Thyroid gland (tissue), 4 donors: Measurements from ENCODE around the gene TH. TPM values are rescaled to one million over a fixed set of nuclear protein-coding genes. Genes with fewer than 3 reads are reported as not detected.

Experiments used
- DNase-seq, 2 donors: peaks; one replicate each; pipeline ENCODE4 v3.0.0-alpha.2; 2019
- H3K27ac ChIP-seq, 3 donors: fragments of 200-600 bp; sonication (generic); 1 replicate in 2 of 3; 2 replicates in 1 of 3; pipeline ENCODE4 v1.5.1; 2016 to 2019; ENCODE audit warnings: mild to moderate bottlenecking in 1 of 3, moderate library complexity in 1 of 3
- H3K27me3 ChIP-seq: fragments of 200-600 bp; sonication (generic); one replicate; pipeline ENCODE4 v1.5.1; 2019
- H3K36me3 ChIP-seq, 2 donors: fragments of 200-600 bp; sonication (generic); one replicate each; pipeline ENCODE4 v1.5.1; 2016 to 2019
- H3K4me1 ChIP-seq, 2 donors: fragments of 200-600 bp; sonication (generic); one replicate each; pipeline ENCODE4 v1.5.1; 2017 to 2019
- H3K4me3 ChIP-seq, 3 donors: fragments of 200-600 bp; sonication (generic); replicated peaks in 1 of 3; 1 replicate in 2 of 3; 2 replicates in 1 of 3; pipeline ENCODE4 v1.5.1; 2016; ENCODE audit warnings: mild to moderate bottlenecking in 1 of 3
- H3K9me3 ChIP-seq: fragments of 200-600 bp; sonication (generic); one replicate; pipeline ENCODE4 v1.5.1; 2017
- POLR2A ChIP-seq, 2 donors: fragments of 450-650 bp; IDR thresholded peaks; one replicate each; pipeline ENCODE4 v1.6.1; 2017; ENCODE audit warnings: antibody characterized with exemption in 2 of 2, mild to moderate bottlenecking in 2 of 2, moderate library complexity in 1 of 2
- WGBS, 2 donors: methylation state at CpG; one replicate each; pipeline ENCODE4 v1.1.5; 2017; 5-methylcytosine and 5-hydroxymethylcytosine counted together
- intact Hi-C: fragments of 100-400 bp; cut with DNase I; formaldehyde crosslinking; loops from one replicate; pipeline ENCODE4 v1.15.1; 2023
- total RNA-seq, 4 donors: library from RNA; depleted of rRNA; stranded (reverse); fragments of >200 nt; gene quantifications; one replicate each; pipeline ENCODE4 v1.2.3, GENCODE V29; 2016
- TF ChIP-seq, protein P1 (sequence below), 6 experiments: fragments of 200-600 bp in 3 of 6; fragments of 450-650 bp in 3 of 6; sonication (generic) in 3 of 6; IDR thresholded peaks; one replicate each; pipeline ENCODE4 v1.5.1; 2016 to 2019; ENCODE audit warnings: antibody characterized with exemption in 6 of 6, mild to moderate bottlenecking in 2 of 6, inconsistent platforms in 1 of 6, moderate library complexity in 1 of 6

TH gene
- total RNA-seq, 4 donors from 2014 or later = not detected

DNA sequence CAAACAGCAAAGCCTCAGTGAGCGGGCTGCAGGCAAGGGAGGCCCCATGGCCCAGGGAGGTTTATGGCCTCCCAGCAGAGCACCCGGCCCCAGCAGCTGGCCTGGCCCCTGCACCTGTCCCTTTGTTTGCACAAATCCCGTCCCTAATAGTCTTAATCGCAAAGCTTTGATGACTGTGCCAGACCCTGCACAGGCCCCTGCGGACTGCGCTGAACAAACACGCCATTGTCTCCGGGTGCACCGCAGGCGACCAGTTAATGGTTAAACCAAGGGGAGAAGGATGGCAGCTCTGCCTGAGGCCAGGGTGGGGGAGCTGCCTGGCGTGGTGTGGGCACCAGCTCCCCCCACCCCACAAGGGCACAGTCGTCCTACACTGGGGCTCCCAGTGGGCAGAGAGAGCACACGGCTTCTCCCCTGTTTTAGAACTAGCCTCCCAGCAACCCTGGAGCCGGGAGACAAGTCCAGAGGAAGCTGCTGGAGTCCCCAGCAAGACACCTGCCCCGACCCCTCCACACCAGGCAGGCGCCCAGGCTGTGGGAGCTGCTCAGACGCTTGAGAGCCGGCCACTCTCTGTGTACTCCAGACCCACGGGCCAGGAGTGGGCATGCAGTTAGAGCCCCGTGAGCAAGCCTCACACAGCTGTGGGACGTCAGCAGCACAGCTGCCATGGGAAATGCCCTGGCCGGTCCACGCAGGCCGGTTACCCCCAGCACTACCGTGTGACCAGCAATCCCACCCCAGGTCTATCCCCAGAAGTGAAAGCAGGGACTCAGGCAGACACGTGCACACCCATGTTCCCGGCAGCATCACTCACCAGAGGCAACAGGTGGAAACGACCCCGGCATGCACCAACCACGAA is 39.7 kb upstream of the TH start:
- Histone ChIP-seq H3K27ac (no peak overlapping the region), H3K4me1 (peaks cover 10 to 15% of the 10 kb centered on the region in 2 donors), H3K36me3 (no peaks in the 10 kb centered on the region), H3K4me3 (no peak overlapping the region), H3K27me3 (no peaks in the 10 kb centered on the region), H3K9me3 (no peaks in the 10 kb centered on the region)
- intact Hi-C loops = no loop called here
- DNase-seq = no peak
- 80 to 90% methylated on average over 2 to 22 of the region's 30 CpGs for WGBS, 2 donors
- TF ChIP-seq POLR2A (IDR thresholded peaks at IDR 0.05) = no peak
- TF ChIP-seq, protein P1, sequence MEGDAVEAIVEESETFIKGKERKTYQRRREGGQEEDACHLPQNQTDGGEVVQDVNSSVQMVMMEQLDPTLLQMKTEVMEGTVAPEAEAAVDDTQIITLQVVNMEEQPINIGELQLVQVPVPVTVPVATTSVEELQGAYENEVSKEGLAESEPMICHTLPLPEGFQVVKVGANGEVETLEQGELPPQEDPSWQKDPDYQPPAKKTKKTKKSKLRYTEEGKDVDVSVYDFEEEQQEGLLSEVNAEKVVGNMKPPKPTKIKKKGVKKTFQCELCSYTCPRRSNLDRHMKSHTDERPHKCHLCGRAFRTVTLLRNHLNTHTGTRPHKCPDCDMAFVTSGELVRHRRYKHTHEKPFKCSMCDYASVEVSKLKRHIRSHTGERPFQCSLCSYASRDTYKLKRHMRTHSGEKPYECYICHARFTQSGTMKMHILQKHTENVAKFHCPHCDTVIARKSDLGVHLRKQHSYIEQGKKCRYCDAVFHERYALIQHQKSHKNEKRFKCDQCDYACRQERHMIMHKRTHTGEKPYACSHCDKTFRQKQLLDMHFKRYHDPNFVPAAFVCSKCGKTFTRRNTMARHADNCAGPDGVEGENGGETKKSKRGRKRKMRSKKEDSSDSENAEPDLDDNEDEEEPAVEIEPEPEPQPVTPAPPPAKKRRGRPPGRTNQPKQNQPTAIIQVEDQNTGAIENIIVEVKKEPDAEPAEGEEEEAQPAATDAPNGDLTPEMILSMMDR (IDR thresholded peaks at IDR 0.05) = no peak

DNA sequence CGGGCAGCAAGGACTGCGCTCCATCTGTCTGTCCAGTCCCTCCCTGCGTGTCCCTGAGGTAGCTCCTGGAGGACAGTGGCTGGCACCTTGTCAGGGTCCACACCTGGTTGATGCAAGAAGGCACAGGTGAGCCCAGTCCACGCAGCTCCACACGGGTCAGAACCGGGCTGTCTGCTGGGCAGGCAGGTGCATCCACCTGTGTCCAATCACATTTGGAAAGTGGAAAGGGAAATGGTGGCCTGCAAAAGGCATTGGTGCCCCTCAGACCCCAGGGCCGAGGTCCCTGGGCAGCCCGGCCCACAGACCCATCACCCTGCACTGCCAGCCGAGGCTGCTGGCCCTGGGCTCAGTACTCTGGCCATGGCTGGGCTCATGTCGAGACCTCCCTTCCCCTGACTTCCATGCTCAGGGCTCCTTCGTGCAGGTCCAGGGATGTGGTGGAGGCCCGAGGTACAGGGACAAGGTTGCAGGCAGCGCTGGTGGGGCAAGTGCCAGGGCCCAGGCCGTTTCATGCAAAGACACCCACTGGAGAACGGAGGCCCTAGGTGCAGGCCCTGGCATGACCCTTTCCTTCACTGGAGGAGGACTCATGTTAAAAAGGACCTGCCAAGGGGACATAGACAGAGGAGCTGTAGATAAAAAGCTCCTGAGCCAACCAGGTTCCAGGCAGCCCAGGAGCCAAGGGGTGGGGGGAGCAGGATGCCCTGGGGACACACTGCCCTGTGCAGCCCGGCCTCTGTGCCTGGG is 38.9 kb upstream of the TH start:
- H3K27ac ChIP-seq = no peak overlapping the region
- H3K4me1 ChIP-seq = peaks cover 10 to 15% of the 10 kb centered on the region in 2 donors
- no peak overlapping the region for H3K4me3 ChIP-seq
- no peaks in the 10 kb centered on the region for H3K27me3 ChIP-seq
- H3K9me3 ChIP-seq = no peaks in the 10 kb centered on the region
- TF ChIP-seq, protein P1 (IDR thresholded peaks at IDR 0.05) = no peak
- no peak for TF ChIP-seq POLR2A (IDR thresholded peaks at IDR 0.05)
- DNase-seq = no peak
- no peaks in the 10 kb centered on the region for H3K36me3 ChIP-seq
- intact Hi-C loops = no loop called here
- 75 to 80% methylated on average over 15 to 16 of the region's 16 CpGs for WGBS, 2 donors

DNA sequence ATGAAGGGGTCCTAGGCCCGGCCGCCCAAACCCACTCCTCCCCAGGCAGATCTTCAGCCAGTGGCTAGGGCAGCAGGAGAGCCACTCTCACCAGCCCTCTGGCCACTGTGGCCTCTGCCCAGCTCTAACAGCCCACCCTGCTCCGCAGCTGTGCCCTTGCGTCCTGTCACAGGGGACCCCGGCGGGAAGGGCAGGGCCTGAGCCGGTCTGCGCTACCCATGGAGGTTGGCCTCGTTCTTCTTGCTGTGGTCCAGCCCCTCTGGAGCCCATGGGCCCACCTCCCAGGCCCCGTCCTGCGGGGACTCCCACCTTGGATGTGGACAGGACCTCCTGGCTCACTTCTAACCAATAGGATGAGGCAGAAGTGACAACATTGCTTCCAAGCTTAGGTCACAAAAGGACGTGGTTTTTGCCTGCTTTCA is 38.3 kb upstream of the TH start:
- 80 to 93% methylated on average over 3 to 7 of the region's 12 CpGs for WGBS, 2 donors
- DNase-seq = no peak
- no peak overlapping the region for H3K4me3 ChIP-seq
- intact Hi-C loops = loop anchor here (10.0 kb wide), 1 partner anchor 315 kb away; no protein-coding TSS in a partner anchor
- no peak overlapping the region for H3K27ac ChIP-seq
- H3K36me3 ChIP-seq = no peaks in the 10 kb centered on the region
- no peak for TF ChIP-seq POLR2A (IDR thresholded peaks at IDR 0.05)
- TF ChIP-seq, protein P1 (IDR thresholded peaks at IDR 0.05) = no peak
- no peaks in the 10 kb centered on the region for H3K27me3 ChIP-seq
- peaks cover 10 to 15% of the 10 kb centered on the region in 2 donors for H3K4me1 ChIP-seq
- no peaks in the 10 kb centered on the region for H3K9me3 ChIP-seq

DNA sequence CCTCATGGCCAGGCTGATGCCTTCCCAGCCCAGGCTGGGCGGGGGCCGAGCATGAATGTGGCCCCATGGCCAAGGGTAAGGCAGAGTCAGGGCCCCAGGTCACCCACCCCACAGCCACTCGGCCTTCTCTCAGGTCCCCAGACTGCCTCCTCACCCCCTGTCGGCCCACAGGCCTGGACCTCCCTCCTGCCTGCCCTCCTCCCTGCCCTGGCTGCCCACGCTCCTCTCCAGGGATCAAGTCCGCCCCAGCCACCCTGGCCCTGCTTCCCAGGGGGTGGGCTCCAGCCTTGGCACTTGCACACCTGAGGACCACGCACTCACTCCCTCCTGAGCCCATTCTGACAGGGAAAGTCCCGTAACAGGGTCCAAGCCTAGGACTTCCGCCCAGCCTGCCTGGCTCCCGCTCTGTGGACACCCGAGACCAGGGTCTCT is 37.8 kb upstream of the TH start:
- no peak for DNase-seq
- Histone ChIP-seq H3K27ac (no peak overlapping the region), H3K9me3 (no peaks in the 10 kb centered on the region), H3K36me3 (no peaks in the 10 kb centered on the region), H3K27me3 (no peaks in the 10 kb centered on the region), H3K4me3 (no peak overlapping the region), H3K4me1 (peaks cover 10 to 15% of the 10 kb centered on the region in 2 donors)
- intact Hi-C loops = loop anchor here (10.0 kb wide), 1 partner anchor 315 kb away; no protein-coding TSS in a partner anchor
- 91 to 95% methylated on average over 8 to 11 of the region's 11 CpGs for WGBS, 2 donors
- no peak for TF ChIP-seq POLR2A (IDR thresholded peaks at IDR 0.05)
- TF ChIP-seq, protein P1 (IDR thresholded peaks at IDR 0.05) = no peak
